Stimulated activated CD8-positive, alpha-beta memory T cell treated with anti-CD3 and anti-CD28 coated beads, Interleukin-4, amount 100 ng/mL, for 24 hours (primary cell): ENCODE results near the gene SEMA4D.

Experiments
- DNase-seq: peaks from one replicate; pipeline ENCODE4 v3.0.0-alpha.2; 2020; ENCODE audit warnings: low read depth

The SEMA4D gene

DNA sequence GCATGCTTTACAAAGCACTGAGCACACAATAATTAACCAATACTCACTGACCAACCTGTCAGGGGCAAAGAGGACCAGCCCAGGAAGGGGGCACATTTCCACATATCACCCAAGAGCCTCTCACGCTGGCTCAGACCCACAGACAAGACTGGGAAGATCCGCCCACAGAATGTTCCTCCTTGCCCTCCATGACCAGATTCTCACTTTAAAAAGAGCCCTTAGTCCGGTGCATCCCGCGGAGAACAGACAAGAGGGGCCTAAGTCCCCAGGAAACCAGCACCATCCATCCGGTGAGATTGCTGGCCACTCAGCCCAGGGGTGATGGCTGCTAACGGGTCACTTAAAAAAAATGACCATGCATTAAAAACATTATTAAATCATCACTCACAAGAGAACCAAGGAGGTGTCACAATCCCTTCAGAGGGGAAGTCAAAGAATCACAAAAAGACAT lies 32.9 kb downstream of the SEMA4D start:
- DNase-seq, result no peak

DNA sequence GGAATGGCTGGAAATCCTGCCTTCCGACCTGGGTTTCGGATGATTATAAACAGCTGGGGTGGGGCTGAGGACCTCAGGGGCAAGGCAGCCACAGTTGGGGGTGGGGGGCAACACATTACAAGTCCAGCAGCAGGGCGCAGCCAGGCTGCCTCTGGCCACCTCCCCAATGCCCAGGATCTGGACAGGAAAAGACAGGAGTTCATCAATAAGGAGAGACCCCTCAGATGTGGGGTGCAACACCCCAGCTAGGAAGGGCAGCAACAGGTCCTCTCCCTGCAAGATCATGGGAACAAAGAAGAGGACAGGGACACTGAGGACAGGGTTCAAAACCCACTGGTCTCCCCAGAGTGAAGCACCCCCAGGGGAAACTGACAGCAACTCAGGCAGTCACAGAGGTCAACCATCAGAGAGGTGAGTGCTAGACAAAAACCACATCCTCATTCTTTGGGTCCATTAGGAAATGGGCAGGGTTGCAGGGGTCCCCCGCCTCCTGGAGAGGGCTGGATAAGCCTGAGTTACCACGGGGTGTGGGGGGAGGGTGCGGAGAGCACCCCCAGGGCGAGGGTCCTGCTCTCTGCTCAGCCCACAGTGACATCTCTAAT lies 33.5 kb downstream of the SEMA4D start:
- DNase-seq, result no peak

DNA sequence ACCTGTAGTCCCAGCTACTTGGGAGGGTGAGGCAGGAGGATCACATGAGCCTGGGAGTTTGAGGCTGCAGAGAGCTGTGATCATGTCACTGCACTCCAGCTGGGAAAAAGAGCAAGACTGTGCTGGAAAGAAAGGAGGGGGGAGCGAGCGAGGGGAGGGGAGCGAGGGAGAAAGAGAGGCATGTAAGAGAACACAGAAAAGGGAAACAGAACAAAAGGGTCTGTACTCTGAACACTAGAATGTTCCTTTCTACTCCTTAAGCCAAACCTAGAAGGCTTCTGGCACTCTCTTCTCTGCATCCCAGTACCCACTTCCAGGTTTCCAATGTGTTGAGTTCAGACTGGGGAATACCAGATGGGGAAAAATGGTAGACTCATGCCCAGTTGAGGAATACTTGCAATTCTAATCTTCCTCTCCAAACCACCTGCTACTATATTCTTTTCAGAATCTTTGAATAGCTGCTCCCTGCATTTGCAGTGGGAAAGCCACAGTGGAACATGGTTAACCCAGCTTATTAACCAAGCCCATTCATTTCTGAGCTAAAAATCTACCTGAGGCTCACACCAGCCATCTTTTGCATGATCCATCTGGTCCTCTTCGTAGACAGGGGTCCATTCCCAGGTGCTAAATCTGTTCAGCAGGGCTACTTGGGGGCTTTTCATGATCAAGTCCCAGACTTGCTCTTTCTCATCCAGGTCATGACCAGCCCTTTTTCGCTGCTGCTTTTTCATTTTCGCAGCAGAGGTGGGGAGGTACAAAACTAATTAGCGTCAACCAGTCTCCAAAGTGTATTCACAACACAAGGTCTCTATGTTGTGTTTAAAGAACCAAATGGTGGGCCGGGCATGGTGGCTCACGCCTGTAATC lies 34.9 kb downstream of the SEMA4D start:
- DNase-seq, result no peak

DNA sequence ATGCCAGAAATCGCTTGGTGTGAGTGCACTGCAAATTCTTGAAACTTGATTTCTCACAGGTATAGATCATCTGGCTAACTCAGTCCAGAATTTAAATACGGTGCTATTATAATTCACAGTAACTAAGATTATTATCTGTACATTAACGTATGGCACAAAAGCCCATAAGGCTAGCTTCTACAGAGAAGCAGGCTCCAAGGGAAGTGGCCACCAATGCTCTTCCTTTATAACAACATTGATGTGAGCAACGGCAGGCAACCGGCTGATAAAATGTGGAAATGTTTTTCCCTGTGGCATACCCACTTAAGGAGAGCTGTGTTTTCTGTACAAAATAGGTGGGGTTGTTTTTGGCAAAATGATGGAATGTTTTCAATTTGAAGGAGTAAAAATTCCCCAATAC lies 35.7 kb downstream of the SEMA4D start:
- no peak for DNase-seq

DNA sequence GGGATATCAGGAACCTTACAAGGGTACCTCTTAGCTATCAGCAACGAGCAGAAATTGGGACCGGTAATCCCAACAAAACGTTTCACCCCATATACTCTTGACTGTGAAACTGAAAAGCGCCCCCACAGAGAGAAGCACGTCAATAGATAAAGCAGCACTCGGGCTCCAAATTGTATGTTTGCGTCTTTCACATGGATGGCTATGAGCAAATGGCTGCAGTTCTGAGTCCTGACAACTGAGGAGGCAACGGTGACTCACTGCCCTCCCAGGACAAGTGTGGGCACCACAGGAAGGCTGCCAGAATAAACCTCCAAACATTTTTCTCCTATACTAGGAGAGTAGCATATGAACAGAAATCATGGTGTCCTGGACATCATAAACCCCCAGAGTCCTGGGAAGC lies 36.6 kb downstream of the SEMA4D start:
- DNase-seq, result no peak

DNA sequence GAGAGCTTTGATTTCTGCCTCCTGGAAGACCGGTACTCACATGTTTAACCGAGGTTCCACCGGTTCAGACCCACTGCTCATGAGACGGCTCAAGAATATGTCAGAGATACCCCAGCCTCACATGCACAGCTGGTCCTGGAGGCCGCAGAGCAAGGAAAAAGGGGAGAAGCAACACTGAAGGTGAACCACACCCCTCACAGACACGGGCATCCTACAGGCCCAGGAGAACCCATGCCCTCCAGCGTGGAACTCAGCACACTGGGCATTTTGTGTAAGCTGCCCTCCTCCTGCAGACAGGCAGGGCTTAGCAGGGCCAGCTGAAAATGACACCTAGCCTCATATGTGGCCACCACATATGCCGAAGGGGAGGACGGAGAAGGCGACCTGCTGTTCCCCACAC lies 37.4 kb downstream of the SEMA4D start:
- no peak for DNase-seq

DNA sequence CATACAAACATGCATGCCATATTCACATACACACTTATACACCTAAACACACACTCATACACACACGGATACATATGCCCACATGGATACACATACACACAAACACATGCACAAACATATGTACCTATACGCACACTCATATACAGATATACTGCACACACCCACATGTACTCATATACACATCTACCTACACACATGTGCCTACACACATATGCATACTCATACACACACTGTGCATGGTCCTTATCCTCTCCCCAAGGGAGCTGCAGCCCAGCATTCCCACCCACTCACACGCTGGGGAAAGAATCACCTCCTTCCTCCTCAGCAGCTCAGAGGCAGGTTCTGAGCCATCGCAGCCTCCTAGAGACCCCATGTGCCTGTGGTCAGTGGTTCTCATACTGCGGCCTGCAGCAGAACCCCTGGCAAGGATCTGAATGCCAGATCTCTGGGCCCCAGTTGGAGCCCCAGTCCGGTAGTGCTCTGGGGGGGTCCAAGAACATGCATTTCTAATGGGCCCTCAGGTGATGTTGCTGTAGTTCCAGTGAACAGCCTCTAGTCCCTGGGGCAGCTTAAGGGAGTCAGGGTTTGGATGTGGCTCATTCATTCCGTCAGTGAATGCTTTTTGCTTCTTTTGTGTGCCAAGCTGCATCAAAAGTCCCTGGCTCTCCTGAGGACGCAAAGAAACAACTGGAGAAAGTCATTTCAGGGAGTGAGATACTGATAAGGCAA lies 39.0 kb downstream of the SEMA4D start:
- DNase-seq, result no peak

DNA sequence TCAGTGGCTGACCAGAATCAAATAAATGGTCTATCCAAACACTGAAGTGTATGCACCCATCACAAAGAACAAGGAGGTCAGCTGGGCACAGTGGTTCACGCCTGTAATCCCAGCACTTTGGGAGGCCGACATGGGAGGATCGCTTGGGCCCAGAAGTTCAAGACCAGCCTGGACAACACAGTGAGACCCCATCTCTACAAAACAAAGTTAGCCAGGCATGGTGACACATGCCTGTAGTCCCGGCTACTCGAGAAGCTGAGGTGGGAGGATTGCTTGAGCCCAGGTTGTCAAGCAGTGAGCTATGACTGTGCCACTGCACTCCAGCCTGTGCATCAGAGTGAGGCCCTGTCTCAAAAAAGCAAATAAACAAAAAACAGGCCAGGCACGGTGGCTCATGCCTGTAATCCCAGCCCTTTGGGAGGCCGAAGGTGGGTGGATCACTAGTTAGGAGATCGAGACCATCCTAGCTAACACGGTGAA lies 40.5 kb downstream of the SEMA4D start:
- no peak for DNase-seq

DNA sequence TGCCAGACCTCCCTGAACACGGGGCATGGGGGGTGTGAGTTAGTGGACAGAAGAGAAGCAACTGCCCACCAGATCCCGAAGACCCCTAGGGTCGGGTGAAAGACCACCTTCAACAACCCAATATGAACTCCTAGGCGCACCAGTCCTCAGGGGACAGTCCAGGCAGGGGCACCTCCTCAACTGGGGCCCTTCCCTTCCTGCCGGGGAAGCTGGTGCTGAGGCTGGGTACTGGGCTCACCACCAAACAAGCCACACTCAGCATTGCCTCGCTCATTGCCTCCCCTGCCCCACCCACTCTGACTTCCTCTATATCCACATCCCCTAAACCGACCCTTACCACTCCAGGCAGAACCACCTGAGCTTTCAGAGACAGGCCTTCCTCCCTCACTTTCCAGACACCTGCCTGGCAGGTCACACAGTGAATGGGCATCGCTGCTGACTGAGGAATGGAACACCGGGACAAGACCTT lies 42.5 kb downstream of the SEMA4D start:
- no peak for DNase-seq

DNA sequence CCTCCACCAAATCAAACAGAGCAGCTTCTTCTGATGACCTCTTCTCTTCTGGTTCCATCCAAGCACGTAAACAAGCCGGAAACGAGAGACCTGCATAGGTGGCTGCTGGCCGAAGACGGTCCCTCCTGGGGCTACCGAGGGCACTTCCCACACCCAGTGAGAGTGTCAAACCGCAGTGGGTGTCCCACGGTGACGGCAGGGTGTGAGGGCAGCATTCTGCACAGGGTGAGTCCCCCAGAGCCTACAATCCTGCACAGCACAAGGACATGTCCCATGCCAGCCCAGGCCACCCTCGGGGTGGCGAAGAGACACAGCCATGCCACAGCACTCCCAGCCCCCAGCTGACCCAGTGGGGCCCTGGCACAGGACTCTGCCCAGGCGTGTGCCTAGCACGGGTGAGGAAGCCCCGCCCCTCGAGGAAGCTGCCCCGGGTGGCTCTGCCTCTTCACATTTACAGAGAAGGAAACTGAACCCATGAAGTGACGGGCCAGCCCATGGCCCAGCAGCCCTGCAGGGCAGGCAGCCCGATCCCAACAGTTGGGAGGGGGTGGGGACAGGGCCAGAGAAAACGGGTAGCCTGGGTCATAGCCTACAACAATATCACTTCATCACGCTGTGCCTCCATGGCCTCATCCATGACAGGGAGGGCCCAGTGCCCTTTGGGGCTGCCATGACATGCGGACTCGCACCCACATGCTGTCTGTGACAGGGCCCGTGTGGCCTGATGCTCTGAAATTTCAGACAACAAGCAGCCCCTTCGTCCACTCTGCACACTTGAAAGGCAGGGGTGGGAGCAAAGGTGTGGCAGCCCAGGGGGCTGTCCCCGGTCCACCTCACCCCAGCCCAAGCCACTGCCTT lies 43.2 kb downstream of the SEMA4D start:
- DNase-seq, result no peak

DNA sequence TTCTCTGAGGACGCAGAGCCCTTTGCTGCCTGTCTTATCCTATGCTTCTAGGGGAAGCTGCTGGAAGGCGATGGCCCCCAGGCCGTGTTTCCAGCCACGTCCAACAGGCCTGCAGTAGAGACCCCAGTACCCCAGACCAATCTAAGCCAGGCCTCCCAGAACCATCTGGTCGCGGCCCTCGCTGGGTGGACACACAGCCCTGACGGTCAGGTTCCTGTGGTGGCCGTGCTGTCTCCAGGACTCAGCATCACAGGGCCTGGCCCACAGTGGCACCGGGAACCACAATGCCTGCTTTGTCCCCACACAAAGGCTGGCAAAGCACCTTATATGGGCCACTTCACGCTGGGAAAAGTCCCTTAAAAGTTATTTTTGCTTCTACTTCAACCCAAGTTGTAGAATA lies 44.5 kb downstream of the SEMA4D start:
- DNase-seq, result no peak

DNA sequence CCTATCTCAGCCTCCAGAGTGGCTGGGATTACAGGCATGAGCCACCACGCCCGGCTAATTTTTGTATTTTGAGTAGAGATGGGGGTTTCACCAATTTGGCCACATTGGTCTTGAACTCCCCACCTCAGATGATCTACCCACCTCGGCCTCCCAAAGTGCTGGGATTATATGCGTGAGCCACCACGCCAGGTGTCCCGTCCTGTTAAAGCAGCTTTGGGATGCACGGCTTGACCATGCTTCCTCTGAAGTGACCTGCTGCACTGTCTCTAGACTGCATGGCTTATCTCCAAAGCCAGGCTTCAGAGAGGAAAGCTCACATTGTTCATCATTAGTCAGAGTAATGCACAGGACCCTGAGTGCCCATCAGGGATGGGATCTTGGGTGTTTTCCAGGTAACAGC lies 45.4 kb downstream of the SEMA4D start:
- no peak for DNase-seq

DNA sequence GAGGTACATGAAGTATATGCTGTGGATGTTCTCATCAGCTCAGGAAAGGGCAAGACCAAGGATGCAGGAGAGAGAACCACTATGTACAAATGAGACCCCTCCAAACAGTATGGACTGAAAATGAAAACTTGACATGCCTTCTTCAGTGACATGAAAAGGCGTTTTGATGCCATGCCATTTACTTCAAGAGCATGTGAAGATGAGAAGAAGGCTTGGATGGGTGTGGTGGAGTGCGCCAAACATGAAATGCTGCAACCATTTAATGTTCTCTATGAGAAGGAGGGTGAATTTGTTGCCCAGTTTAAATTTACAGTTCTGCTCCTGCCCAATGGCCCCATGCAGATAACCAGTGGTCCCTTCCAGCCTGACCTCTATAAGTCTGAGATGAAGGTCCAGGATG lies 47.7 kb downstream of the SEMA4D start:
- no peak for DNase-seq

DNA sequence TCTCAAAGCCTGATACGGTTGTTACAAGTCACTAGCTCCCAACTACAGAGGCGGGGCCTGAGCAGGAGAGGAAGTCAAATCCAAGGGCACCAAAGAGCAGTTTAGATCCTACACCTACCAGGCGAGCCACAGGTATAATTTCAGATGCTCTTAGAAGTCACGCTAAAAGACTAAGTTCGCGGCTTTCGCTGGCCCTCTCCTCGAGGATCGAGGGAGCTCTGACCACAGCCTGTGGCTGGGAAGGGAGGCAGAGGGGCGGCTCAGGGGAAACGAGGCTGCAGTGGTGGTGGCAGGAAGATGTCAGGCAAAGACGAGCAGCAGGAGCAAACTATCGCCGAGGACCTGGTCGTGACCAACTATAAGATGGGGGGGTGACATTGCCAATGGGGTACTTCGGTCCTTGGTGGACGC lies 48.6 kb downstream of the SEMA4D start:
- no peak for DNase-seq

DNA sequence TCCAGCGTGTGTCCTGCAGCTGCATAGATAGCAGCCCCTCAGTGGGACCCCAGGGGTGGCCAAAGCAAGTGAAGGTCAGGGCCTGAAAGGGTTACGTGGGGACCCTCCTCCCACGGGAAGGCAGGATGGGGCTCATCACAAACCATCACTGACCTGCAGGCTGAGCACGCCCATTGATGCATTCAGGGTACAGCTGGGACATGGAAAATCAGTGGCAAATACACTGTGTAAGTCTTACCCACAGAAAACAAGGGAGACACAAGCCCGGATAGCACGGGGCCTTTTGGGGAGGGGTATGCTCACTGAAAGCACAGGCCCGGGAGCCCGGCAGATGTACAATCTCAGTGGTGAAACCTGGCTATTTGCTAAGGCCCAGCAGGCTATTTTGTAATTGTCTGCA lies 49.1 kb downstream of the SEMA4D start:
- DNase-seq, result no peak

DNA sequence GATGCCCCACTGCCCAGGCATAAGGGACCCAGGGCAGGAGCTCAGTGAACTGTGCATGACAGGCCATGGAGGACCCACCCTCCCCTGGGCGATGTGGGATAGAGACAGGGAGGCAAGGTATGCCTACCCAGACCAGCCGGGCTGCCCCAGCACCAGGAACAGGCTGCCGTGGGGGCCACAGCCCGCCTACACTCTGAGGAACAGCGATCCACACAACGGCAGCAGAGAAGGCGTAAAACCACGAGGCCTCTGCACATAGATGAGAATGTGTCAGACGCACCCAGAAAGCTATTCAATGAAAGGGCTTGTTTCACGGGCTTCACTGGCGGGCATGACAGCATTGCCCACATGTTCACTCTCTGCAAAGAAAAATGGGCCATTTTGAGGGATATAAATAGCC lies 49.5 kb downstream of the SEMA4D start:
- DNase-seq, result no peak

DNA sequence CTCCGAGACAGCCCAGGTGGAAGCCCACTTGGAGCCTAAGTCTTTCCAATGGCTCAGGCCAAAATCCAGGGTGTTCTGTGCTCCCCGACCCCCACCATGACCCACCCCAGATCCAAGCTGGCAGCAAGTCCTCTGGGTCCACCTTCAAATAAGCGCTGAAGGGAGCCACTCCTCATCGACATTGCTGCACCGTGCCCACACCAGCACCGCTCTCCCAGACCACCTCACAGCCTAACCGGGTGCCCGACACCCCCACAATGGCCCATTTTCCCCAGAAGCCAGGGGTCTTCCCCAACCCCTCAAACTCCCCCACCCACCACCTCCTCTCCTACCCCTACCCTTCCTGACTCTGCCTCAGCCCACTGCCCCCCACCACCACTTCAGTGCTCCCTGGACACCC lies 50.5 kb downstream of the SEMA4D start:
- DNase-seq, result no peak

DNA sequence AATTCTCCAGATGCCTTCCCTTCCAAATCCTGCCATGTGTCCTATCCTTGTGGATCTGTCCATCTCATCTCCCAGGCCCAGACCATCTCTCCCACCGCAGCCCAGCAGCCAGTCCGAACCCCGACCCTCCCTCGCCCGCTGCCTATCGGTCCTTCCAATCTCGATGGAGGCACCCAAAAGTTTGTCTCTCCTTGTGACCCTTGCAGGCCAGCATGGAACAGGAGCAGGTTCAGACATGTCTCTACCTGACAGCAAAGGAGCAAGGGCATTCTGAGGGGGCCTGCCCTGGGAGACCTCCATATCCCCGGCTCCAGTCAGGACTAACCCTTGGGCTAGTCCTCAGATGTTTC lies 51.0 kb downstream of the SEMA4D start:
- DNase-seq, result no peak

DNA sequence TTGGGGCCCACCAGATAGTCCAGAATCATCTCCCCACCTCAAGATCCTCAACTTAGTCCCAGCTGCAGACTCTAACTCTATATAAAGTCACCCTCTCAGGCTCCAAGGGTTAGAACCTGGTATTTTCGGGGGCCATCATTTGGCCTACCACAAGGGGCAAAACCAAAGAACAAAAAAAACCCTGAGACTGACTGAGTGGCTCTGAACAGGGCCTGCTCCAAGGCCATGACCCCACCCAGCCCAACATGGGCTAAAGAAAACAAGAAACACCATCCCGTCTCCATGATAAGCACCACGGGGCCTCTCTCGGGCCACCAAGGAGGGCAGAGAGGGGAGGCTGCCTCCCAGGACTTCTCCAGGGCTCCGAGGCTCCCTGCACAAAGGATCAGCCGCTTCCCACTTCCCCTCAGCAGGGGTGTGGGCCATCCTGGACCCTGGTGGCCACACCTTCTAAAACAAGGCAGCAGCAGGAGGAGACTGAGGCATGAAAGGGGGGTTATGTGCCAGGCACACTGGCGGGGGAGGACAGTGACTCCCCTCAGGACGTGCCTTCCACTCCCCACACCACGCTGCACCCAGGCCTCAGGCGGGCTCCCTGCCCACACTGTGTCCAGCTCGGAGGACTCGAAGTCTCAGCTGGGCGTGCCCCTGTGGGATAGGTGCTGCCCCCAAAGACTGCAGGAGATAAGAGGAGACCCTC lies 51.5 kb downstream of the SEMA4D start:
- DNase-seq, result no peak

DNA sequence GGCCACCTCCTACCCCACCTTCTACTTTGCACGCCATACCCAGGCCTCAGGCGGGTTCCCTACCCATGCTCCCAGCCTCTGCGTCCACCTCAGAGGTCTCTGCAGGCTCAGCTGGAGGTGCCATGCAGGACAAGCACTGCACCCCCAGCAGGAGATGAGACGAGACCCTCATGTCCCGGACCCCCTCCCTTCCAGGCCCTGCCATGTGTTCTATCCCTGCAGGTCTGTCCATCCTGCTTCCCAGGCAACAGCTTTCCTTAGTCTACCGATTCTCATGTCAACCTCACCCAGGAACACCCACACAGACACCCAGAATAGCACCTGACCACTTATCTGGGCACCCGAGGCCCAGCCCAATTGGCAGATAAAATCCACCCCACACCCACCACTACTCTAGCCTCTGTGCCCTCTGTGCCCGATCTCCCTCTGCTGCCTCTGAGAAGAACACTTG lies 52.1 kb downstream of the SEMA4D start:
- DNase-seq, result no peak
